Neural cell (in vitro differentiated cells): ENCODE measurements around the gene TUB. TPM values are rescaled to one million over a fixed set of nuclear protein-coding genes. Genes with fewer than 3 reads are reported as not detected.

Experiments
- H2AFZ ChIP-seq: fragments of 200-600, 300-800 bp; sonication (generic), shearing (Covaris generic); 2 replicates; pipeline ENCODE4 v1.6.0; 2014; ENCODE audit warnings: low read depth, mild to moderate bottlenecking, antibody characterized with exemption, low read length, moderate library complexity
- H3F3A ChIP-seq: fragments of 200-600 bp; shearing (Covaris generic); 2 replicates; pipeline ENCODE4 v1.6.1; 2016; ENCODE audit warnings: mild to moderate bottlenecking, moderate library complexity, mixed read lengths, antibody characterized with exemption, low read length; ENCODE audit not compliant: insufficient read depth, poor library complexity, severe bottlenecking
- H3K27ac ChIP-seq: fragments of 200-600, 300-800 bp; sonication (generic), shearing (Covaris generic); 2 replicates; pipeline ENCODE4 v1.5.1; 2014; ENCODE audit warnings: mild to moderate bottlenecking, low read length, moderate library complexity
- H3K27me3 ChIP-seq: fragments of 300-800, 200-600 bp; sonication (generic), shearing (Covaris generic); 2 replicates; pipeline ENCODE4 v1.6.0; 2014; ENCODE audit warnings: mild to moderate bottlenecking, low read depth, low read length, moderate library complexity; ENCODE audit not compliant: insufficient read depth
- H3K36me3 ChIP-seq: fragments of 300-800, 200-600 bp; sonication (generic), shearing (Covaris generic); 2 replicates; pipeline ENCODE4 v1.5.1; 2014; ENCODE audit warnings: mild to moderate bottlenecking, antibody characterized with exemption, low read length, moderate library complexity; ENCODE audit not compliant: insufficient read depth
- H3K4me2 ChIP-seq: fragments of 300-800, 200-600 bp; sonication (generic), shearing (Covaris generic); 2 replicates; pipeline ENCODE4 v1.6.0; 2014; ENCODE audit warnings: mild to moderate bottlenecking, low read length
- H3K4me3 ChIP-seq: fragments of 300-800, 200-600 bp; sonication (generic), shearing (Covaris generic); 2 replicates; pipeline ENCODE4 v1.5.1; 2014; ENCODE audit warnings: mild to moderate bottlenecking, low read length, moderate library complexity
- H3K79me2 ChIP-seq: fragments of 200-600 bp; shearing (Covaris generic); replicated peaks from 2 replicates; pipeline ENCODE4 v1.6.0; 2014; ENCODE audit warnings: mild to moderate bottlenecking, low read length, moderate library complexity; ENCODE audit not compliant: insufficient read depth
- H3K9ac ChIP-seq: fragments of 300-800, 200-600 bp; sonication (generic), shearing (Covaris generic); 2 replicates; pipeline ENCODE4 v1.6.1; 2016; ENCODE audit warnings: mild to moderate bottlenecking, low read length, mixed read lengths
- H3K9me2 ChIP-seq: fragments of 200-600 bp; shearing (Covaris generic); 2 replicates; pipeline ENCODE4 v1.6.1; 2016; ENCODE audit warnings: mild to moderate bottlenecking, low read length, mixed read lengths; ENCODE audit not compliant: insufficient read depth
- H3K9me3 ChIP-seq: fragments of 200-600, 300-800 bp; sonication (generic), shearing (Covaris generic); 2 replicates; pipeline ENCODE4 v1.6.1; 2016; ENCODE audit warnings: mild to moderate bottlenecking, mixed run types, low read length, moderate library complexity, mixed read lengths
- H4K20me1 ChIP-seq: fragments of 200-600 bp; shearing (Covaris generic); 2 replicates; pipeline ENCODE4 v1.6.1; 2016; ENCODE audit warnings: mild to moderate bottlenecking, mixed run types; ENCODE audit not compliant: insufficient read depth
- EP300 ChIP-seq: fragments of 450-650 bp; conservative IDR thresholded peaks from 2 replicates; pipeline ENCODE4 v1.6.1; 2014; ENCODE audit warnings: antibody characterized with exemption, mild to moderate bottlenecking, moderate library complexity; ENCODE audit not compliant: poor library complexity, severe bottlenecking
- EZH2 ChIP-seq: fragments of 200-600, 300-800 bp; shearing (Covaris generic), sonication (generic); IDR thresholded peaks from 2 replicates; pipeline ENCODE4 v1.6.1; 2014; ENCODE audit warnings: antibody characterized with exemption, low read length, borderline replicate concordance, mild to moderate bottlenecking; ENCODE audit not compliant: insufficient read depth, poor library complexity, severe bottlenecking
- MXI1 ChIP-seq: fragments of 450-650 bp; conservative IDR thresholded peaks from 2 replicates; pipeline ENCODE4 v1.6.1; 2014; ENCODE audit warnings: antibody characterized with exemption, mild to moderate bottlenecking; ENCODE audit not compliant: poor library complexity, severe bottlenecking
- POLR2AphosphoS5 ChIP-seq: IDR thresholded peaks from 2 replicates; pipeline ENCODE4 v1.6.1; 2012
- RAD21 ChIP-seq: fragments of 450-650 bp; conservative IDR thresholded peaks from 2 replicates; pipeline ENCODE4 v1.6.1; 2014; ENCODE audit warnings: antibody characterized with exemption, mild to moderate bottlenecking, moderate library complexity
- SMC3 ChIP-seq: fragments of 450-650 bp; conservative IDR thresholded peaks from 2 replicates; pipeline ENCODE4 v1.6.1; 2014; ENCODE audit warnings: antibody characterized with exemption, mild to moderate bottlenecking, moderate library complexity; ENCODE audit not compliant: poor library complexity
- TAF1 ChIP-seq: IDR thresholded peaks from 2 replicates; pipeline ENCODE4 v1.6.1; 2012; ENCODE audit warnings: low read depth
- polyA plus RNA-seq: library from polyadenylated mRNA; depleted of rRNA; stranded (reverse); fragments of >200 nt; gene quantifications from 2 replicates; pipeline ENCODE4 v1.2.3, GENCODE V29; 2014
- TF ChIP-seq, protein P1 (sequence below): fragments of 450-650 bp; IDR thresholded peaks from 2 replicates; pipeline ENCODE4 v1.5.1; 2014; ENCODE audit warnings: antibody characterized with exemption, mild to moderate bottlenecking, moderate library complexity; ENCODE audit not compliant: poor library complexity, severe bottlenecking
- TF ChIP-seq, protein P2 (sequence below): IDR thresholded peaks from 2 replicates; pipeline ENCODE4 v1.6.1; 2012; ENCODE audit warnings: borderline replicate concordance

TUB gene
- polyA plus RNA-seq, 1 donor from 2014 or later, result 125 TPM

DNA sequence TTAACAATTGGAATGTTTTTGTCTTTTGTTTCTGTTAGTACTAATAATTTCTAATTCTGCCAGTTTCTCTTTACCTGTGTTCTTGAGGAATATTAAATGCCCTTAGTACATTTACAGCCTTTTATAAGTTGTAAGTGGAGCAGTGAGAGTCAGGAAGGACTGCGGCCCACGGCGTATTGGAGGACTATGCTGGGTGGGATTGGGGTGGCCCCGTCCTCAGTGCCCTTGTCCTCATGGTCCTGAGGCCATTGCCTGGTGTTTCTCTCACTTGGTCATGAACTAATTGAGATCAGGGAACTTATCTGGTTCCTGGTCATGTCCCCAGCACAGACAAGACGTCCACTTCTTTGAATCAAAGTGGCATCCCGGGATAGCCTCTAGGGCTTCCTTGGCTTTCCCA, 3.3 kb downstream of the TUB start (continued):
- TF ChIP-seq, protein P1, sequence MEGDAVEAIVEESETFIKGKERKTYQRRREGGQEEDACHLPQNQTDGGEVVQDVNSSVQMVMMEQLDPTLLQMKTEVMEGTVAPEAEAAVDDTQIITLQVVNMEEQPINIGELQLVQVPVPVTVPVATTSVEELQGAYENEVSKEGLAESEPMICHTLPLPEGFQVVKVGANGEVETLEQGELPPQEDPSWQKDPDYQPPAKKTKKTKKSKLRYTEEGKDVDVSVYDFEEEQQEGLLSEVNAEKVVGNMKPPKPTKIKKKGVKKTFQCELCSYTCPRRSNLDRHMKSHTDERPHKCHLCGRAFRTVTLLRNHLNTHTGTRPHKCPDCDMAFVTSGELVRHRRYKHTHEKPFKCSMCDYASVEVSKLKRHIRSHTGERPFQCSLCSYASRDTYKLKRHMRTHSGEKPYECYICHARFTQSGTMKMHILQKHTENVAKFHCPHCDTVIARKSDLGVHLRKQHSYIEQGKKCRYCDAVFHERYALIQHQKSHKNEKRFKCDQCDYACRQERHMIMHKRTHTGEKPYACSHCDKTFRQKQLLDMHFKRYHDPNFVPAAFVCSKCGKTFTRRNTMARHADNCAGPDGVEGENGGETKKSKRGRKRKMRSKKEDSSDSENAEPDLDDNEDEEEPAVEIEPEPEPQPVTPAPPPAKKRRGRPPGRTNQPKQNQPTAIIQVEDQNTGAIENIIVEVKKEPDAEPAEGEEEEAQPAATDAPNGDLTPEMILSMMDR, result no peak

DNA sequence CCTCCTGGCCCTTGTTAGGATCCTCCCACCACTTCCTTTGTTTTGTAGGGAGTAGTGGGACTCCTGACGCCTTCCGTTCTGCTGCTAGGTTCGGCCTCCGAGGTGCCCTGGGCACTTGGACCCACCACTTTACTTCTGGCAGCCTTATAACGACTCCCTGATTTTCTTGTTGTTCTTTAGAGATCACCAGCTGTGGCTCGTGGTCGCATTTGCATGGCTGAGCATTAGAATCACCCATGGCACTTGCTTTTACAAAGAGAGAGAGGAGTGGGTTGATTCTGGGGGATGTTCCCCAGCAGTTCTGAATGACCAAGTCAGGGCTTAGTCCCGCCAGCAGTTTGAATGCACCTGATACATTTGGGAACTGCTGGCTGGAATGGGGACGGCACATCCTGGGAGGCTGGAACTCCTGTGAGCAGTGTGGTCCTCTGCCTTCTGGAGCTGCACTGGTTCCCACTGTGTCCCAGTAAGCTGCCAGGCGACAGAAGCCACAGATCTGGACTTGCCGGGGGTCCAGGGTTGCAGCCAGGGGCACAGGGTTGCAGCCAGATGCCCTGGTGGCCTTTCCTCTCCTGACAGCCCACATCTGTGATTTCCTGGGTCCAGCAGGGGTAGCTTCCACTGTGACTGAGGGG, 4.1 kb downstream of the TUB start:
- no peak overlapping the region for H3K9ac ChIP-seq
- H3F3A ChIP-seq, result peaks cover 3% of the 10 kb centered on the region
- no peaks in the 10 kb centered on the region for H3K27me3 ChIP-seq
- no peaks in the 10 kb centered on the region for H3K9me2 ChIP-seq
- peaks cover 58% of the 10 kb centered on the region for H3K79me2 ChIP-seq
- peak overlapping the region; percentile 88 for H3K4me3 ChIP-seq
- H4K20me1 ChIP-seq, result no peaks in the 10 kb centered on the region
- no peaks in the 10 kb centered on the region for H3K36me3 ChIP-seq
- TF ChIP-seq TAF1 (no peak), SMC3 (no peak)
- no peak overlapping the region for H3K4me2 ChIP-seq
- no peaks in the 10 kb centered on the region for H3K9me3 ChIP-seq
- no peak overlapping the region for H2AFZ ChIP-seq
- H3K27ac ChIP-seq, result peak overlapping the region; percentile 91

DNA sequence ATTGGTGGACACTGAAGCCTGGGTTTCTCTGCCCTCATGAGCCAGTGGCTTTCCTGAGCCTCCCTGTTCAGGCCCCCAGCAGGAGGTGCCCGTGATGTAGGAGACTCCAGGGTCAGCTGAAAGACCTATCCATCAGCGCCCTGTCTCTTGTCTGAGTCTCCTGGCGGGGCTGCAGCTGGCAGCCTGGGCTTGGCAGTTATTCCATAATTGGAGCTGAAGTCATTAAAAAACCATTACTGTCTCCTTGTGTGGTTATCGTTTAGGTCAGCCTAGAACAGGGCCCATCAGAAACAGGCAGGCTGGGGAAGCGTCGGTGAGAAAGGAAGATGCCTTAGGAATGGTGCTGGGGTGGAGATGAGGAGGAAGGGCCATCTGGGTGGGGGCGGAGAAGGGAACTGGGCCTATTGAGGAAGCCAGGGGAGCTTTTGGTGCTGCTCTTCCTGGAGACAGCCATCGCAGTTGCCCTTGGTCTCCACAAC, 5.0 kb downstream of the TUB start:
- Histone ChIP-seq H3K4me2 (peak overlapping the region; percentile 4), H3K9ac (peak overlapping the region; percentile 5), H3F3A (peaks cover 3% of the 10 kb centered on the region), H3K9me3 (no peaks in the 10 kb centered on the region), H3K27me3 (no peaks in the 10 kb centered on the region), H4K20me1 (peaks cover under 1% of the 10 kb centered on the region), H3K79me2 (peaks cover 58% of the 10 kb centered on the region), H3K27ac (peak overlapping the region; percentile 15), H3K4me3 (peak overlapping the region; percentile 88), H3K36me3 (no peaks in the 10 kb centered on the region), H2AFZ (no peak overlapping the region), H3K9me2 (no peaks in the 10 kb centered on the region)
- TF ChIP-seq, protein P1, result no peak
- no peak for TF ChIP-seq EZH2
- no peak for TF ChIP-seq MXI1
- TF ChIP-seq RAD21, result no peak
- TF ChIP-seq SMC3, result no peak
- TF ChIP-seq, protein P2, sequence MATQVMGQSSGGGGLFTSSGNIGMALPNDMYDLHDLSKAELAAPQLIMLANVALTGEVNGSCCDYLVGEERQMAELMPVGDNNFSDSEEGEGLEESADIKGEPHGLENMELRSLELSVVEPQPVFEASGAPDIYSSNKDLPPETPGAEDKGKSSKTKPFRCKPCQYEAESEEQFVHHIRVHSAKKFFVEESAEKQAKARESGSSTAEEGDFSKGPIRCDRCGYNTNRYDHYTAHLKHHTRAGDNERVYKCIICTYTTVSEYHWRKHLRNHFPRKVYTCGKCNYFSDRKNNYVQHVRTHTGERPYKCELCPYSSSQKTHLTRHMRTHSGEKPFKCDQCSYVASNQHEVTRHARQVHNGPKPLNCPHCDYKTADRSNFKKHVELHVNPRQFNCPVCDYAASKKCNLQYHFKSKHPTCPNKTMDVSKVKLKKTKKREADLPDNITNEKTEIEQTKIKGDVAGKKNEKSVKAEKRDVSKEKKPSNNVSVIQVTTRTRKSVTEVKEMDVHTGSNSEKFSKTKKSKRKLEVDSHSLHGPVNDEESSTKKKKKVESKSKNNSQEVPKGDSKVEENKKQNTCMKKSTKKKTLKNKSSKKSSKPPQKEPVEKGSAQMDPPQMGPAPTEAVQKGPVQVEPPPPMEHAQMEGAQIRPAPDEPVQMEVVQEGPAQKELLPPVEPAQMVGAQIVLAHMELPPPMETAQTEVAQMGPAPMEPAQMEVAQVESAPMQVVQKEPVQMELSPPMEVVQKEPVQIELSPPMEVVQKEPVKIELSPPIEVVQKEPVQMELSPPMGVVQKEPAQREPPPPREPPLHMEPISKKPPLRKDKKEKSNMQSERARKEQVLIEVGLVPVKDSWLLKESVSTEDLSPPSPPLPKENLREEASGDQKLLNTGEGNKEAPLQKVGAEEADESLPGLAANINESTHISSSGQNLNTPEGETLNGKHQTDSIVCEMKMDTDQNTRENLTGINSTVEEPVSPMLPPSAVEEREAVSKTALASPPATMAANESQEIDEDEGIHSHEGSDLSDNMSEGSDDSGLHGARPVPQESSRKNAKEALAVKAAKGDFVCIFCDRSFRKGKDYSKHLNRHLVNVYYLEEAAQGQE, result no peak
- TF ChIP-seq EP300, result no peak
- TF ChIP-seq TAF1, result no peak
- TF ChIP-seq POLR2AphosphoS5, result no peak
